ELF-1 (cell line): ENCODE measurements around the gene C11orf71.

Experiments
- DNase-seq: peaks from one replicate; pipeline ENCODE4 v3.0.0-alpha.2; 2016; ENCODE audit warnings: low read depth, low spot score

The C11orf71 gene

DNA sequence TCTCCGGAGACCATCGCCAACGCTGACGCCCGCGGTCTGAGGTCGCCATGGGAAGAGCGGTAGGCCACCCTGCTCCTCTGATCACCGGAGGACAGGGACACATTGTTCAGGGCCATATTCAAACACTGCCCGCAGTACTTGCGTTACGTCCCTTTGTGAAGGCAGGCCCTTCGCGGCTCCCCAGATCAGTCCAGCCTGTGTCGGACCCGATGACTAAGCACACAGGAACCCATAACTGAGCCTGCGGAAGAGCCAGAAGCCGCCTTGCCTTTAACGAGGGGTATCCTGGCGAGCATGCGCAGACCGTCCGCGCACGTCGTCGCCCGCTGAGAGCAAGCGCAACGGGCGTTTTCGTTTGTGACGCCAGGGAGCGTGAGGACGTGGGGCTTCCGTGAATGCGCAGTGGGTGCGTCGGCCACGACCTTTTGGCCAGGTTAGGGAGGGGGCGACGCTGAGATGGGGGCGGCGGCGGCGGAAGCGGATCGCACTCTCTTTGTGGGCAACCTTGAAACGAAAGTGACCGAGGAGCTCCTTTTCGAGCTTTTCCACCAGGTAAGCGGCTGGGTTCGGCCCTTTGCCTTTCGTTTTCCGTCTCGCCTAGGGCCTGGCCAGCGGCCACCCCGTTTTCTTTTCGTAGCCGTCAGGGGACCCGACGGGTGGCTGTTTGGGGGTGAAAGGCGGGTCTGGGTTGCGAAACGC is at the start of gene C11orf71, which contains the start of gene RBM7:
Gene C11orf71 (minus strand): TSS at position 296 of the 699 bp plus-strand sequence. CDS start 180 bp downstream, at position 116.
Gene RBM7 (plus strand): TSS at position 451 of the 699 bp plus-strand sequence. CDS start 6 bp downstream, at position 457.
- peak; percentile 98 for DNase-seq

DNA sequence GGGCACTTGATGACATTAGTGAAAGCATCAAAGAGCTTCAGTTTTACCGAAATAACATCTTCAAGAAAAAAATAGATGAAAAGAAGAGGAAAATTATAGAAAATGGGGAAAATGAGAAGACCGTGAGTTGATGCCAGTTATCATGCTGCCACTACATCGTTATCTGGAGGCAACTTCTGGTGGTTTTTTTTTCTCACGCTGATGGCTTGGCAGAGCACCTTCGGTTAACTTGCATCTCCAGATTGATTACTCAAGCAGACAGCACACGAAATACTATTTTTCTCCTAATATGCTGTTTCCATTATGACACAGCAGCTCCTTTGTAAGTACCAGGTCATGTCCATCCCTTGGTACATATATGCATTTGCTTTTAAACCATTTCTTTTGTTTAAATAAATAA is 49.5 kb upstream of the C11orf71 start:
- DNase-seq, result no peak

DNA sequence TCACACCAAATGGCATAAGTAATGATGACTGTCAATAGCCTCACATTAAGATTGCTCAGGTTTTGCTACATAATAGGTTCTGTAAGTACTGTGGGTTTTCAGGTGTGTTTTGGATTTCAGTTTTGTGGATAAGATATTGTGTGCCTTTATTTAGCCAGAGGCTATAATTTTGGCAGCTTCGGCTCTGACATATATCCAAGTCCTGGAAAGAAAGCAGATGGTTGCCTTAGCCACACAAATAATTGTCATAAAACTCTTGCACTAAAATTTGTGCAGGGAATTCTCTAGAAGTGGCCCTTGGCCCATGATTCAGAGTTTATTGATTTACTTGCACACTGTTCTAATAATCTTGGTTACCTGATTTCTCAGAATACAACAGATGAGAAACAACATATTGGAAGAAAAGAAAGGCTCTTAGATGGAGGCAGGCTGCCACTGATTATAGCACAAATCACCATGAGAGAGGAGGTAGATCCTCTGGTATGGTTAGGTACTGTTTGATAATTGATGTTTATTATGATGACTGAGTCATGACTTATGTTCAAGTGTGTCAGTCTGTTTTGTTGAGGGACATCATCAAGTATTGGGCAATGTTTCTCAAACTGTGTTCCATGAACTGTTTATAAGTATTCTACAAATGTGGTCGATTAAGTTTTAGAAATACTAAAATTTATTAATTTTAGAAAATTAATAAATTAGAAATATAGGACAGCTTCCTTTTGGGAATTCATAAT is 48.6 kb upstream of the C11orf71 start:
- no peak for DNase-seq

GRCh38 chr11:114447892-114448291 is 47.6 kb upstream of the C11orf71 start:
- no peak for DNase-seq

GRCh38 chr11:114447444-114447843 is 47.1 kb upstream of the C11orf71 start:
- no peak for DNase-seq

- no peak for DNase-seq
These were observed 42.2 kb upstream of the C11orf71 start for GRCh38 chr11:114442536-114442935.

- no peak for DNase-seq
These were observed 41.6 kb upstream of the C11orf71 start for GRCh38 chr11:114441921-114442320.

DNA sequence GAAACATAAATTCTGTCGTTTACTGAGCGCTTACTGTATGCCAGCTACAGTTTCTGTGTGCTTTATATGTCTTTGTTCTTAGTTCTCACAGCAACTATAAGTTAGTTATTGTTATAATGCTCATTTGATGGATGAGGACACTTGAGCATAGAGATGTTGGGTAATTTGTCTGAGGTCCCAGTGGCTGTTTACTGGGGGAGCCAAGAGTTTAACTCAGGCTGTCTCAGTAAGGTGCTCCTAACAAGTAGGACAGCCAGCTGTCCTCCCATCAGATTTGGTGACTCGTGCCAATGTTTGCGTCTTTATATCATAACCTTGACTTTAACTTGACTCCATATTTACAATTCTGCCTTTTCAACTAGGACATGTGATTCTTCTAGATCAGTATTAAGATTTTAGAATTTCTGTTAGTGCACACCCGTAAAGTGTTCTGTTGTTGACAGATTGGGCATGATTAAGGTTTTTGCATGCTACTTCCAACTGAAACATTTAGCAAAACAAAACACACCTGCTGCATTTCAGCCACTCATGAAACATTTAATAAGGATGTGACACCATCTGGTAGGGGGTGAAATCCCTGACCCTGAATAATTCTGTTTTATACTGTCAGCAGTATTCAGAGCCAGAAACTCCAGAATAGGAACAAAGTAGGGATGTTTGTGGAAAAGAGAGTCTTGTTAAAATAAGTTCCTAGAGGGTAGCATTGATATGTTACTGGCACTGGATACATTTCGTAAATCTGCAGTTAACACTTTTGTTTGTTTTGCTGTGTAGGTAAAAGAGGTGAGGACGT is 40.9 kb upstream of the C11orf71 start:
- no peak for DNase-seq

- no peak for DNase-seq
These were observed 40.0 kb upstream of the C11orf71 start for GRCh38 chr11:114440121-114440860.

- DNase-seq, result peak; percentile 94
These were observed 39.2 kb upstream of the C11orf71 start, which contains the start of gene REXO2 for GRCh38 chr11:114439229-114440120. TSS of gene REXO2 (plus strand) at chr11:114439467. CDS start at chr11:114439529, 62 bp downstream.

DNA sequence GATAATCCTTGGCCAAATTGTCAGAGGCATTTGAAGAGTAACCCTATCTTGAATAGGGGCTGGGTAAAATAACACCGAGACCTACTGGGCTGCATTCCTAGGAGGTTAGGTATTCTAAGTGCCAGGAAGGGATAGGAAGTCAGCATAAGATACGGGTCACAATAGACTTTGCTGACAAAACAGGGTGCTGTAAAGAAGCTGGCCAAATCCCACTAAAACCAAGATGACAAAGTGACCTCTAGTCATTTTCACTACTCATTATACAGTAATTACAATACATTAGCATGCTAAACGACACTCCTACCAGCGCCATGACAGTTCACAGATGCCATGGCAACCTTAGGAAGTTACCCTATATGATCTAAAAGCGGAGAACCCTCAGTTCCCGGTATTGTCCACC is 38.0 kb upstream of the C11orf71 start:
- DNase-seq, result peak; percentile 65

DNA sequence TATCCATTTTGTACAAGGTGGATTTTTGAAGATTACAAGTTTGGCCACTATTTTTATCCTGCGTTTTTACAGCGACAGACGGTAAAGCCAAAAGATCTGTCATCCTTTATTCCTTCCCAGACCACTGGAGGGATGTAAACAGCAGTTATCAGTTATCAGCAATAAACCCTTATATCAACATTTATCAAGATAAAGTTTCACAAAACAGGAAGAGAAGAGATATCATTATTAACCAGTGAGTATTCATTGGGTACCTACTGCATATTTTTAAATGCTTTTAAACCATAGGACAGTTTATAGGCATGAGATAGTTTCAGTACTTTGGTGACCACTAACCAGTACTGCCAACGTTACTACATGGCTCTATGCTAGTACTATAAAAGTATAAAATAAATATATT is 33.1 kb upstream of the C11orf71 start:
- no peak for DNase-seq

DNA sequence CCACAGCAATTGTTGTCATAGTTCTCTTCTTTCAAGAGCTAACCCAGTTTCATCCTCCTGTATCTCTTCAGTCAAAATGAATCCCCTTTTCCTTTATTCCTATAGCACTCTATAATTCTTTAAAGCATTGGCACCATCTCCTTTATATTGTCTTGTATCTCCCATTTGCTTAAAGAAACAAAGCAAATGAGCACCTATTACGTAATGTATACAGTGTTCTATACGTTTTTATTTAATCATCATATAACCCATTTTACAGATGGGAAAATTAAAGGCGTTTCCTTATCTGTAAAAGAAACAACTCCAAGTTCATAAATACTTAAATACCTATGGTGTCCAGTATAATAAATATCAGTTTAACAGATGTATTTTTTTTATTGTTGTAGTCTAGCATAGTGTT is 32.6 kb upstream of the C11orf71 start:
- no peak for DNase-seq

GRCh38 chr11:114430290-114430689 is 30.0 kb upstream of the C11orf71 start:
- no peak for DNase-seq

- DNase-seq, result peak; percentile 33
These were observed 26.0 kb upstream of the C11orf71 start for GRCh38 chr11:114426280-114426679.

- no peak for DNase-seq
These were observed 16.2 kb upstream of the C11orf71 start for GRCh38 chr11:114416441-114416961.

- peak; percentile 25 for DNase-seq
These were observed 13.6 kb upstream of the C11orf71 start for GRCh38 chr11:114413958-114414357.

GRCh38 chr11:114412946-114413345 is 12.6 kb upstream of the C11orf71 start:
- no peak for DNase-seq

DNA sequence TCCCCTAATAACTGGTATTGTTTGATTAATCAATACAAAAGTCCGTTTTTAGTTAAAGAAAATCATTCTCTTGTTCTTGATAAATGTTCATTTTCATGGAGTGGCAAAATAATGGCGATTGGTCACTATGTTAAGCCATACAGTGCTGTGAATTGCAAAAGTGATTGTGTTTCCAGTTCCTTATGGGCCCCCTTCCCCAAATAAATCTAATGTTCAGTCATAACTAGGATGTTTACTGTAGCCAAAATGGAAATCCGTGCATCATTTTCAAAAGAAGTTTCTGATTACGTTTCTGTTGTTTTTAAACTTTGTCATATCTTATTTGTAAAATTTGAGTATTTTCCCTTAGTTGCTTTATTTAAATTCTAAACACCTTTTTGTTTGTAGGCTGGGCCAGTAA is 1.0 kb upstream of the C11orf71 start:
- no peak for DNase-seq

- no peak for DNase-seq
These were observed 558 bp upstream of the C11orf71 start for GRCh38 chr11:114400915-114401223.
